Fibroblast of peridontal ligament (primary cell): ENCODE results near the gene NPAS2.

ENCODE experiments used
- DNase-seq: peaks from one replicate; pipeline ENCODE4 v3.0.0-alpha.2; 2010; ENCODE audit errors: extremely low read depth

NPAS2 gene

DNA sequence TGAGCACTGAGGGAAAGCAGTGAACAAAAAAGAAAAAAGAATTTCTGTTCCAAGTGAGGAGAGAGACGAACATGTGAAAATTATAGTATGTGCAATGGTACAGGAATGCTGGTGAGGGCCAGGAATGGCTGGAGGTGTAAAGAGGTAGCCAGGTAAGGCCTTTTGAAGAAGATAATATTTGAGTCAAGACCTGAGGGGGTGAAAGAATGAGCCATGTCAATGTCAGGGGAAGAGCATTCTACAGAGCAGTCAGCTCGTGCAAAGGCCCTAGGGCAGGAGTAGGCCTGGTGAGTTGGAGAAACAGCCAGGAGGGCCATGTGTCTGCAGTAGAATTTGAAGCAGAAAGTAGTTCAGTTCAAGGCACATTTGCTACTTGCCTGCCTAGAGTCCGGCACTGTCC, 169.7 kb downstream of the NPAS2 start:
- no peak for DNase-seq

DNA sequence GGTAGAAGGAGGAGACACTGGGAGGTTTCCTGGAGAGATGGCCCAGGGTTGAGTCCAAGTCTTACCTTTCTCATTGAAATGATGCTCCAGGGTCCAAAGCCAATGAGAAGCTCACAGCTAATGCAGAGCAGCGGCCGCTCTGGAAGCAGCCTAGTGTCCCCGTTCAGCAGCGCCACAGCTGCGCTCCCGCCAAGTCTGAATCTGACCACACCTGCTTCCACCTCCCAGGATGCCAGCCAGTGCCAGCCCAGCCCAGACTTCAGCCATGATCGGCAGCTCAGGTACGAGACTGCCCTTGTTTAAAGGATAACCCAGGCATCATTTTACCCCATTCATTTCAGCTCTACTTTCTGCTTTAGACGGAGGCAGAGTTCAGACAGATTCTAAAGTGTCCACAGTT, 170.2 kb downstream of the NPAS2 start:
- DNase-seq = no peak

DNA sequence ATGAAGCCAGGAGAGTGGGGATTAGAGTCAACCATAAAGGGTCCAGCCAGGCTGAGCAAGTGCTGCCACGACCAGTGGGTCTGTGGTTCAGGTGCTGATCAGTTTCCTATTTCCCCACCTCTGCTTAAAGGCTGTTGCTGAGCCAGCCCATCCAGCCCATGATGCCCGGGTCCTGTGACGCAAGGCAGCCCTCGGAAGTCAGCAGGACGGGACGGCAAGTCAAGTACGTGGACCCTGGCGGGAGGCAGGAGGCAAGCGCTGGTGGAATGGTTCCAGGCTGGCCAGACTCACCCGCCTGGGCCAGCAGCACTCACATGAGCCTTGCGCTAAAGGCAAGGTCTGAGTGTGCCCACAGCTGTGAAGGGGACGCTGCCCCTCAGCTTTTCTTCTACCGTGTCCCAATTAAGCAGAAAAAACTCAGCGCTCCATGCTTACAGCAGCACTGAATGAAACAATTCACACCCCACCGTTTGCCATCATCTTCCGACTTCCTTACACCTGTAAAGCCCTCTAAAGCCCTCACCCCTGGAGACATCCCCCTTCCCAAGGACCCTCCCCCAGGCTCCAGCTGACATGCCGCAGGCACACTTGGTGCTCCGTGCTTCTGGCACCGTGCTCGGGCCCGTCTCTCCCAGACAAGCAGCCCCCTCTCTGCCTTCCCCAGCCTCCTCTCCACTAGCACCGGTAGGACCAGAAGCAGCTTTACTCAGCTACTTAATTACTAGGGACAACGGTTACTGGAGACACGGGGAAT, 170.9 kb downstream of the NPAS2 start:
- no peak for DNase-seq

DNA sequence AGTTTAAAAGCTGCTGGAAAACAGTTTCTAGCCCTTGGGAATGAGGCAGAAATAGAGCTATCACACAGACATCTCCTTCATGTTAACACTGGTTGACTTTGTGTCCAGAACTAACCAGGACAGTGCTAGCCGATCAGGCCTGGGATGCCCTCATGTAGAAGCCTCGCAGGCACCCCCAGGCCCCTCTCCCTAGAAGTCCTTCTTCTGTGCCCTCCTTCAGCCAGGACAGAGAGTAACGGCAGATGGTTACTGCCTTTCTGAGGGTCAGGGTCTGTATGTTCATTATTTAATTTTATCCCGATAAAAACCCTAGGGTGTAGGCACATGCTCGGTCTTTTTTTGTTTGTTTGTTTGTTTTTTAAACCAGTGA, 171.4 kb downstream of the NPAS2 start:
- no peak for DNase-seq

DNA sequence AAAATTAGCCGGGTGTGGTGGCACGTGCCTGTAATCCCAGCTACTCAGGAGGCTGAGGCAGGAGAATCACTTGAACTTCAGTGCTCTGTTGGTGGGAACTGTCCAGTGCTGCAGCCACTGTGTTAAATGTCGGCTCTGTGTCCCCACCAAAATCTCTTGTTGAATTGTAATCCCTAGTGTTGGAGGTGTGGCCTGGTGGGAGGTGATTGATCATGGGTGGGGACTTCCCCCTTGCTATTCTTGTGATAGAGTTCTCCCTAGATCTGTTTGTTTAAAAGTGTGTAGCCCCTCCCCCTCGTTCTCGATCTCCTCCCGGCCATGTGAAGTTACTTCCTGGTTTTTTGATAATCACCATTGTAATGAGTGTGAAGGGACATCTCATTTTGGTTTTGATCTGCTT, 172.3 kb downstream of the NPAS2 start:
- DNase-seq = no peak

DNA sequence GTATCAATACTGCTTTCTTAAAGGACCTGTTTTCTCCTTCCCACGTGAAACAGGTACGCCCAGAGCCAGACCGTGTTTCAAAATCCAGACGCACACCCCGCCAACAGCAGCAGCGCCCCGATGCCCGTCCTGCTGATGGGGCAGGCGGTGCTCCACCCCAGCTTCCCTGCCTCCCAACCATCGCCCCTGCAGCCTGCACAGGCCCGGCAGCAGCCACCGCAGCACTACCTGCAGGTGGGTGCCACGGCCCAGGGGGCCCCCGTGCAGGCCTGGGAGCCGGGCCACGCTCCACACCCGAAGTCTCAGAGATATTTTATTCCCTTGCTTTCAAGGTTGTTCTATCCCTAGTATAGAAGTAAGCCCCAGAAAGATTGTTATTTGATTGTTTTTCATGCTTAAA, 173.4 kb downstream of the NPAS2 start:
- DNase-seq = no peak

DNA sequence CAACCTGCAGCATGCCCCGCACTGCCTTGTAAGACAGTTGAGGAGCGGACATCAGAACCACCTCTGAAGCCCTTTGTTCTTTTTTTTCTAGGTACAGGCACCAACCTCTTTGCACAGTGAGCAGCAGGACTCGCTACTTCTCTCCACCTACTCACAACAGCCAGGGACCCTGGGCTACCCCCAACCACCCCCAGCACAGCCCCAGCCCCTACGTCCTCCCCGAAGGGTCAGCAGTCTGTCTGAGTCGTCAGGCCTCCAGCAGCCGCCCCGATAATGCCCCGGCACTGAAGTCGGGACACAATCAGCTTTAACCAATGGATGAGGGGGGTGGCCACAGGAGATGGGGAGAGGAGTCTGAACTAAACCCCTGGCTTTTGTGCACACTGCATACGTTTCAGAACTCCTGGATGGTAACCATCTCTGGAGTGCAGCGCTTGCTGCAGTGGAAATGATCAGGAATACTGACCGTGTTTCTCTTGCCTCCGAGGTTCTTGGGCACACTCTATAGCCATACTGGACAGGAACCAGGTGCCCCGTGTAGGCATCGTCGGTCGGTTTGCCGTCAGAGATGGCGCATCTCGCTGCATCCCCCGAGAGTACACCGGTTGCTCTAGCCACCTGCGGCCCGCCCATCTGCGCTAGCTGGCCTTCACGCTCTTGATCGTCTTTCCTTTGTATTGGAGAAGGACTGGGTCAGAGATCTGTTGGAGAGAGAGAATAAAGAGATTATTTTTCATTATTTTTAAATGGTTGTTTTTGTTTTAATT, 175.6 kb downstream of the NPAS2 start:
- no peak for DNase-seq

DNA sequence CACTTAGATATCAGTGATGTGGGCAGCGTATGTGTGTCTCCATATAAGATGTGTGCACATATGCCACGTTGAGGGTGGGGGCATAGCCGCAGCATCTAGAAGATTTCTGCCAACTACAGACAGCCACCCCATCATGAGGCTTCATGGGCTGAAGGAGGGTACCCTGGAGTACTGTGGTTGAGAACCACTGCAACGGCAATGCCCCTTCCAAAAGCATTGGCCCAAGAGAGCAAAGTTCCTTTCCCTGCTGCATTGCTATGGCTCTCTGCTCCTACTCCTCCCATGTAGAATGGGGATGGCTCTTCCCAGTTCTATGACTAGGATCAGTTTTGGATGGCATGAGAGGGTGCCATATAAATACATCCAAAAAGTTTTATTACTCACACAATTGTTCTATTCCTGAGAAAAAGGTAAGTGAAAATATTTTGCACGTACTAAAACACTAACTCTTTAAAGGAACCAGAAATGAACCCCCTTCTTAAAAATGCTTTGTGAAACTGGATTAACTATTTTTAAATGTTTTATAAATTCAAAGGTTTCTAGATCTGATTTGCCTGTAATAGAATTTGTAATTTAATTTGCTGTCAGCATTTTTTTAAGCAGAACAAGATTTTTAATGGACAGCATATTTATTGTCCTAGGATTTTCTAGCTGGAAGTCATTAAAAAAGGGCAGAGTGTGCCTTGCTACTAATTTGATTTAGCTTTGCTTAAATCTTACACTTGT, 177.7 kb downstream of the NPAS2 start:
- no peak for DNase-seq

DNA sequence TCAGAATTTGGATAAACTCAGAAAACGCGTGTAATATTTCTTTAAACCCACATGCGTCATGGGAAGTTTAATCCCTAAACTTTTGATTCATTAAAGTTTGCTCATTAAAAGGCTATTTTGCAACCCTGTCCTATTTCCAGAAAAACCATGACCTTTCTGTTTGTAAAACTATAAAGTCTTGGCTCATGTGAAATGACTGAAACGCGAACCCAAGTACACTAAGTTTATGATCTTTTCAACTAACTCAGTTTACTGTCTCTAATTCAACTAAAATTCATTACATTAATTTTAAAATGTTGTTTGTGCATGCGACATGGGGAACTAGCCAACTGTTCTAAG, 178.3 kb downstream of the NPAS2 start:
- DNase-seq = no peak

DNA sequence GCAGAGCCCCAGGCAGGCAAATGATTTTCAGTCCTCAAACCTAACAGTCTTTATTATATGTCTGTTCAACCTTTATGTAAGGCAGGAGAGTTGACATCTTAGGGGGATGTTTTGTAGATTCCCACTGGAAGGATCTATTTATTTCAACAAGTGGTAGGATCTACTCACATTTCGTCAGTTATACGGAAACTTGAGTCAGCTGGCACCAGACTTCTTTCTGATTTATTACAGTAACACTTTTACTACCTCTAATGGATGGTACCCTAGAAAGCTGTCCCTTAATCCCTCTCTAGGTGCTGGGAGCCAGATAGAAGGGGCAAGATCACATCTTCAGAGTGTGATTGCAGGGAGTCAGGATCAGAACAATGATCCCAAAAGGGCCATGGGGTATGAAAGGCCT, 180.1 kb downstream of the NPAS2 start:
- DNase-seq = no peak

DNA sequence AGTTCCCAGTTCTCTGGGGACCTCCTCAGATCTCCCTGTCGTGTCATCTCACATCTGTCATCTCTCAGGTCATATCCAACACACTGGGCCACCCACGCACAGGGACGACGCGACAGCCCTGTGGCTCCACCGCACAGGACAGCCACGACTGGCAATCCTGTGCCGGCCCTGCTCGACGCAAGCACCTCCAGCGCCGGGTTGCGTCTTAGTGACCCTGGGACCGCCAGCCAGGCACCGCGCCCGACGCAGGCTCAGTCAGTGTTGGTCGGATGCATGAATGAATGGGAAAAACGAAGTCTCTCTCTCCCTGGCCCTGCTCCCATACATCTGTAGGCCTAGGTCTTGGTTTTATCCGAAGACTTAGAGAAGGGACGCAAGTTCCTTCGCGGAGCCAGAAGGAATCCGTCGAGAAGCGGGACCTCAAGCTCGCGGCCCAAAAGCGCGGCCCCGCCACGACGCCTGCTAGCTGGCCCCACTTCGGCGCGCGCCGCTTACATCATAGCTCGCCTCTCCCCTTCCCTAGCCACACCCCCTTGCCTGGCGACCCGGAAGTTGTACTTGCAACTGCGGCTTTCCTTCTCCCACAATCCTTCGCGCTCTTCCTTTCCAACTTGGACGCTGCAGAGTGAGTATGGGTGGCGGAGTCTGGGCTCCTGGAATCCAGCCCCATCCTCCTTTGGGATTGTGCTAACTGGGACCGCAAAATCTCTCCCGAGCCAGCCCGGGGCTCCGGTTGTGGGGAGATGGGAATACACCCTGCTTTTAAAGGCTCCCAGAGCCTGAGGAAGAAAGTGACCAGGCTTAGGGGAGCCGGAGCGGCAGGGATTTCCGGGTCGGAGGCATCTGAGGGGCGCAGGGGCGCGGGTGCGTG, 182.0 kb downstream of the NPAS2 start, which contains the start of gene RPL31:
Gene RPL31 (plus strand): TSS at position 599 of the 871 bp plus-strand sequence. CDS start 413 bp downstream, outside the sequence.
- DNase-seq = peak; percentile 96

DNA sequence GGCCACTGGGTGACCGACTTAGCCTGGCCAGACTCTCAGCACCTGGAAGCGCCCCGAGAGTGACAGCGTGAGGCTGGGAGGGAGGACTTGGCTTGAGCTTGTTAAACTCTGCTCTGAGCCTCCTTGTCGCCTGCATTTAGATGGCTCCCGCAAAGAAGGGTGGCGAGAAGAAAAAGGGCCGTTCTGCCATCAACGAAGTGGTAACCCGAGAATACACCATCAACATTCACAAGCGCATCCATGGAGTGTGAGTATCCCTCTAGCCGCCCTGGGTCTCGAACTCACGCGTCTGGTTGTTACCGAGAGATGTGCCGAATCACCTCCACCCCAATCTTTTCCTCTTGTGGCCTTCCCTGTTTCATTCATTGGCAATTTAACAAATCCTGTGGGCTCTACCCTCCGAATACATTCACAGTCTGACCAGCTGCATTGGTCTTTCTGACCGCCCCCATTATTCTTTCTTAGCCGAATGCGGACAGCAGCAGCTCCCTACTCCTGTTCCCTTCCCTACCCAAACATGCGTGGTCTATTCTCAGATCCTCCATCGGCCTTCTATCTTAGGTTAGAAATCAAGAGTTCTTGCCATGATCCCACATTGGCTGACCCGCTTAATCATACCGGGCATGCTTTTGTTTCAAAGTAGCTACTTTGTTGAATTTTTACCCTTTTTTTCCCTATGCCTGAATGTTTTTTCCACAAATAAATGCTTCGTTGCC, 182.8 kb downstream of the NPAS2 start:
- peak; percentile 29 for DNase-seq

DNA sequence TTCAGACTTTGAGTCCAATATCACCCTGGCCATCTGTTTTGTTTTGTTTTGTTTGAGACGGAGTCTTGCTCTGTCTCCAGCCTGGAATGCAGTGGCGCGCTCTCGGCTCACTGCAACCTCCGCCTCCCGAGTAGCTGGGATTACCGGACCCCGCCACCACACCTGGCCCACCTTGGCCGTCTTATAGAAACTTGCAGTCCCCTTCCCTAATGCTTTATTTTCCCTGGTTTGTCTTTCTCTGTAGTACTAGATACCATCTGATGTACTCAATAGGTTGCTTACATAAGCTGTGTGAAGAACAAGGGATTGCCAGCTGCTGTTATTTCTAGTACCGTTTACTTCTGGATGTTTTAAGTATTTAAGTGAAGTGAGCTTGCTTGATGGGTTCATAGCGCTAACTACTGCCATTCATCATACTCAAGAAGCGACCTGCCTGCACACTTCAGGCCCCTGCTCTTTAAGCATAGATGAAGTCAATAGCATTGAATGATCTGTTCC, 183.4 kb downstream of the NPAS2 start:
- DNase-seq = peak; percentile 18

DNA sequence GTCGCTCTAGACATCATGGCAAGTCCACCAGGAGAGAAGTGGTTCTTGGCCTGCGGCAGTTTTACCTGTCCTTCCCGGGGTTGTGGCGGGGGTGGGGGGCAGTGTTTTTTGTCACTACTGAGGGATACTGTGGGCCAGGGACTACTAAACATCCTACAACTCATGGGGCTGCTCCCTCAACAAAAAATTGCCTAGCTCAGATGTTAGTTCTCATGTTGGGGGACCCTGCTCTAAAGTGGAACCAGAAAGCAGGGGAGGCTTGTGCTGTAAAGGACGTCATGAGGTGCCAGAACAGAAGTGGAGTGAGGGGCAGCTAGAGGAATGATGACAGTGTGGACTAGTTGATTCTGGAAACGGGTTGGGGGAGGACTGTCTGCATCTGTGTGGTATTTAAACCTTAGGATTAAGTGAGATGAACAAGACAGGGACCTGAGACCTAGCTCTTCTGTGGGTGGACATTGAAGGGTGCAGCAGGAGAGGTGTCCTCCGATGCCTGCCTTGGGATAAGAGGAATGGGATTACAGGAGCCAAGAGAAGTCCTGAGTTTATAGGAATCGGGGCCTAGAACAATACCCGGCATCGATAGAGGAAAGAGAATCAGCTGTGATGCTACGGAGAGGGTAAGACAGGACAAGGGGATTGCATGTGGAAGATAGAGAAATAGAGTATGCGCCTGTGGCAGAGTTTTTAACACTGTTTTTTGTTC, 184.8 kb downstream of the NPAS2 start:
- DNase-seq = no peak

DNA sequence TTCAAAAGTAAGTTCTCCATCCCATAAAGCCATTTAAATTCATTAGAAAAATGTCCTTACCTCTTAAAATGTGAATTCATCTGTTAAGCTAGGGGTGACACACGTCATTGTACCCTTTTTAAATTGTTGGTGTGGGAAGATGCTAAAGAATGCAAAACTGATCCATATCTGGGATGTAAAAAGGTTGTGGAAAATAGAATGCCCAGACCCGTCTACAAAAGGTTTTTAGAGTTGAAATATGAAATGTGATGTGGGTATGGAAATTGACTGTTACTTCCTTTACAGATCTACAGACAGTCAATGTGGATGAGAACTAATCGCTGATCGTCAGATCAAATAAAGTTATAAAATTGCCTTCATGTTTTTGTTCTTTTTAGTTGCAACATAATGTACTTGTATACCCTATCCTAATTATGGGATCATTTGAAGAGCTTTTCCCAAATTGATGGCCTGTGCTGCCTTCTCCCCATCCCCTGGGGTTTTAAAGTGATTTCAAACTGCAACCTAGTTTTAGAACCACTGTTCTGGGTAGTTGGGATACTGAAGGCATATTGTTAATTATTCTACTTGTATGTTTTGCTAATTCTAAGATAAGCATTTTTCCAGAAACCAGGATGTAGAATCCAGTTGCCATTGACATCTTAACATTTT, 186.3 kb downstream of the NPAS2 start:
- no peak for DNase-seq

DNA sequence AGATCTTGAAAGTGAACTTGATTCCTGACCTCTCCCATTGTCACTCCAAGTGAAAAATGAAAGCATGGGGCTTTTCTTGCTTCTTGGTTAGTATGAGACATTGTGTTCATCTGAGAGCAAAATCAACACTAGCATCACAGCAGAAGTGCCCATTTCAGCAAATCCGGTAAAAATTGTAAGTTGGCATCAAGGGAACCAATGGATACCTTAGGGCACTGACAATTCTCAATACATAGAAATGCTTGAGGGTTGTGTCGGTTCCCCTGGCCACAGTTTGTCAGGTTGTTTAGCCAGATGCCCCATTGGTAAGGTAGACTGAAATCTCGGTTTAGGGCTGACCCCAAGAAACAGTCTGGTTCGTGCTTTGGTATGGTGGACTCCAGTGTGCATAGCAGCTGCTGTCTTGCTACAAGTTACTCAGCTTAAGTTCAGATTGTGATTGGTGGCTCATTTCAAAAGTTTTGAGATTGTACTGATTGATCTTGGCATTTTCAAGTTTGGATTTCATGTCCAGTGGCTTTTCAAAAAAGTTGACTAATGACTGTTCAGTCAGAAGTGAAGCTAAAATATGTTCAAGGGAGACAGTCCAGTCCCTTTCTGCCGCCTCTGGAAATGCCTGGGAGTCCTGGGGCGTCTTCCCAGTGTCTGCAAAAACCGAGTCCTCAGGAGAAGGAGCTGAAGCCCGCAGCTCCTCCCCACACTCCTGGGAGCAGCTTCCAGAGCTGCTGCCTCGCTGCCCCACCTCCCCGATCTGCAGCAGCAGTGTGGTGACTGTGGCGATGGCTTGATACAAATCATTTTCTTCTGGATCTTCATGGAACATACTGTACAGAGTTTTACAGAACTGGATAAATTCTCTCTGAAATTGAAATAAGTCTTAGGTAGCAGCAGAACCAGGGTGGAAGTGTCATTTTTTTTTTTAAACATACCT, 187.7 kb downstream of the NPAS2 start:
- DNase-seq = peak; percentile 12

DNA sequence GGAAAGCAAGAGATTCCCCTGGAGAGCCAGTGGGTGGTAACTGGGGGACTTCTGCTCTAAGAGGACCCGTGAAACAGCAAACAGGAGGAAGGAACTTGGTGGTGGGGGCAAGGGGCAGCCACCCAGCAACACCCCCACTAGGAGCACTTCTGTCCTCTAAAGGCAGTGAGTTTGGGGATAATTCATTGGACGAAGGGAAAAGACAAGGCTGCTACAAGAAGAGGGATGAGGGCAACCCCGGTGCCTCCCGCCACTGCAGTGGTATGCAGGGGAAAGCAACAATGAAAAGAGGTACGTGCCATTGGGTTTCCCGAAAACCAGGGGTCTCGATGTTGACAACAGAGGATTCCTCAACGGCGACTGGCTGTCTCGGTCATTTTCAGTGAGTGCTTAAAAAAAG, 191.2 kb downstream of the NPAS2 start:
- no peak for DNase-seq

DNA sequence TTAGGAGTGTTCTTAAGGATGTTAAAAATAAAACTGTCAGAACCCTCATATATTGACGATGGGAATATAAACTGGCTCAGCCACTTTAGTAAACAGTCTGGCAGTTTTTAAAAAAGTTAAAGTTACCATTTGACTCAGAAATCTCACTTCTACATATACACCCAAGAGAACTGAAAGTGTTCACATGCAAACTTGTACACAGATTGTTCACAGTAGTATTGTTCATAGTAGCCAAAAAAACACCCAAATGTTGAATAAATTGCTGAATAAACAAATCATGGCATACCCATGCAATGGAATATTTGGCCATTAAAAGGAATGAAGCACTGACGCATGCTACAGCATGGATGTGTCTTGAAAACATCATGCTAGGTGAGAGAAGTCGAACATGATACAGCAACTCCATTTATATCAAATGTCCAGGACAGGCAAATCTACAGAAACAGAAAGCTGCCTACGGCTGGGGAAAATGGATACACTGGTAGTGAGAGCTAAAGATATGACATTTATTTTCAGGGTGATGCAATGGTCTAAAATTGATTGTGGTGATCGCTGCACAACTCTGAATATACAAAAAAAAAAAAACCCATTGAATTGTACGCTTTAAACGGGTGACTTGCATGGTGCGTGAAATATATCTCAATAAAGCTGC, 192.2 kb downstream of the NPAS2 start:
- DNase-seq = peak; percentile 39
